Measurements from ENCODE around the gene VPS13D.
"Not testable (repeated sequence)": the region's sequence is repeated elsewhere in the genome, so short reads cannot be mapped to it uniquely, and the experiment has no call there.

Gene VPS13D

DNA sequence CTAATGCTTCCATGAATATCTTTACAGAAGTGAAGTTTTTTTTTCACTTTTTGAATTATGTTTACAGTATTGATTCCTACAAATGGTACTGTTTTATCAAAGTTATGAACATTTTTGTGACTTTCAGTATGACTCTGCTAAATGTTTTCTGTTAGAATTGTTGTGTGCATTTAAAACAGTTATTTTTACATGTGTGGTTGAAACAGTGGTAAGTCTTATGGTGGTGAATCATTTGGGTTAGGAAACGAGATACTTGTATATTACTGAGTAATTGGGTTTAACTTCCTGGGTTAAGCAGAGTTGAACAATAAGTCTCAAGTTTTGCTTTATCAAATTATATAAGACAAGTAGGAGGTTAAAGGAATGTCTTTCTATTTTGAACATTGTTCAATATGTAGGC is 66.8 kb downstream of the VPS13D start:
- DNase-seq, result no peak

DNA sequence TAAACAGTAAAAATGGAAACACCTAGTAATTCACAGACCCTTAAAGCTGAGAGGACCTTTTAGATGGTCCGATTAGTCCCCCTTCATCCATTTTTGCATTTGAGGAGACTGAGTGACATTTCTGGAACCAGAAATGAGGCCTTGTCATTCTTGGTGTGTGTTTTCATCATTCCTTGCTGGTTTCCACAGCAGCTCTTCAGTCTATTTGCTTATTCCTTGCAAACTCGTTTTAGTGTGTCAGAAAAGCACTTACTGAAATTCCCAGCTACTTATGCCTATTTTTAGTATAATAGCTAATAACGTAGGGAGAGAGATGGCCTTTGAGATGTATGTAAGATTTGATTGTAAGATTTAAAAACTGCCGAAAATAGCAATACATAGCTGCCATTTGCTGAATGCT is 70.9 kb downstream of the VPS13D start:
- DNase-seq, result no peak

DNA sequence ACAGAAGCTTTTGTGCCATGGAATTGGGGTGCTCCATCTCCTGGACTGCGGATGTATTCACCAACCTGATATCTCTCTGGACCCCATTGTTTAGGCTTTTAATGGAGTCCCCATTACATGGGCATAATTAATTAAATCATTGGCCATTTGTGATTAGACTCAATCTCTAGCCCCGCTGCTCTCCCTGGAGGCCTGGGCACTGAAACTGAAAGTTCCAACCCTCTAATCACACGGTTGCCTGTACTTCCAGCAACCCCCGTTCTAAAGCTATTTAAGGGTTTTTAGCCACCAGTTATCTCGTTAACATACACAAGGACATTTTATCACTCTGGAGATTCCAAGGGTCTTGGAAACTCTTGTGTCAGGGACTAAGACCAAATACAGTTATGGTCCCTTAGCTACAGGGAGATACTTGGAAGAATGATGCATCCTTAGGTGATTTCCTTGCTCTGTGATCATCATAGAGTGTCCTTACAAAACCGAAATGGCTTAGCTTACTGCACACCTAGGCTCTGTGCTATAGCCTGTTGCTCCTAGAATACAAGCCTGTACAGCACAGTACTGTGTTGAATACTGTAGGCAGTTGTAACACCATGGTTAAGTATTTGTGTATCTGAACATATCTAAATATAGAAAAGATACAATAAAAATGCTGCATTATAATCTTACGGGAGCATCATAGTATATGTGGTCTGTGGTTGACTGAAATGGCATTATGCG is 71.8 kb downstream of the VPS13D start:
- no peak for DNase-seq

DNA sequence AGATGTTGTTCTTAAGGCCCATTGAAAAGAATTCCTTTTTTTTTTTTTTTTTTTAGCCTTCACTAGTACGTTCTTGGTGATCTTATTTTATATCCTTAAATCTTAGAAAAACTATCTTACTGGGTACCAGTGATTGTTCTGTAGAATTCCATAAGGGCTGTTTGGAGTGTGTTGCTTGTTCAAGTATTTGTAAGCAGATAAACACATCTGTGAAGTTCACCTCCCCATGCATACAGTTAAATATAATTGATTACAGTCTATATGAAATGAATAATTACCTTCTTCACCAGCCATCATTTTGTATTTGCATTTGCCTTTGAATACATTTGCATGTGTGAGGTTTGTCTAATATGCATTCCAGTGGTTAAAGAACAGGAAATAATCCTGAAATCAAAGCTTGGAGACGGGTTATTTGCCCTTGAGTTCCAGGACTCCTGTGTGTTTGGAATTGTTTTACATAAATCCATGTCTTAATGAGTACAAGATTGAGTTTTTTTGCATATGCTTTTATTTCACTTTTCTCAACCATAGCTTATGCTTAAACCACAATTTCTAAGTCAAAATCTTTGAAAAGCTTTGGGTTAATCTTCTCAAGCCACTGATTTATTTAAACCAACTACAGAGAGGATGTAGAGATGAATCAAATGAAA is 73.1 kb downstream of the VPS13D start:
- no peak for DNase-seq

DNA sequence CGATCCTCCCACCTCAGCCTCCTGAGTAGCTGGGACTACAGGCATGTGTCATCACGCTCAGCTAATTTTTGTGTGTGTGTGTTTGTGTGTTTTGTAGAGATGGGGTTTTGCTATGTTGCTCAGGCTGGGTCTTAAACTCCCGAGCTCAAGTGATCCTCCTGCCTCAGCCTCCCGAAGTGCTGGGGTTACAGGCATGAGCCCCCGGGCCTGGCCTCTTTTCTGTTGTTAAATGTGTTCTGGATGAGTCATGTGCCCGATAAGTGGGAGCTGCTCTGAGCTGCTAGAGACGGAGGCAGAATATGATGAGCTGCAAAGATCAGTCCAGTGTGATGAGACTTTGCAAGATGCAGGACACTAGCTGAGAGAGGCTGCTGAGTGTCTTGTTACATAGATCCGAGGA is 75.5 kb downstream of the VPS13D start:
- no peak for DNase-seq

DNA sequence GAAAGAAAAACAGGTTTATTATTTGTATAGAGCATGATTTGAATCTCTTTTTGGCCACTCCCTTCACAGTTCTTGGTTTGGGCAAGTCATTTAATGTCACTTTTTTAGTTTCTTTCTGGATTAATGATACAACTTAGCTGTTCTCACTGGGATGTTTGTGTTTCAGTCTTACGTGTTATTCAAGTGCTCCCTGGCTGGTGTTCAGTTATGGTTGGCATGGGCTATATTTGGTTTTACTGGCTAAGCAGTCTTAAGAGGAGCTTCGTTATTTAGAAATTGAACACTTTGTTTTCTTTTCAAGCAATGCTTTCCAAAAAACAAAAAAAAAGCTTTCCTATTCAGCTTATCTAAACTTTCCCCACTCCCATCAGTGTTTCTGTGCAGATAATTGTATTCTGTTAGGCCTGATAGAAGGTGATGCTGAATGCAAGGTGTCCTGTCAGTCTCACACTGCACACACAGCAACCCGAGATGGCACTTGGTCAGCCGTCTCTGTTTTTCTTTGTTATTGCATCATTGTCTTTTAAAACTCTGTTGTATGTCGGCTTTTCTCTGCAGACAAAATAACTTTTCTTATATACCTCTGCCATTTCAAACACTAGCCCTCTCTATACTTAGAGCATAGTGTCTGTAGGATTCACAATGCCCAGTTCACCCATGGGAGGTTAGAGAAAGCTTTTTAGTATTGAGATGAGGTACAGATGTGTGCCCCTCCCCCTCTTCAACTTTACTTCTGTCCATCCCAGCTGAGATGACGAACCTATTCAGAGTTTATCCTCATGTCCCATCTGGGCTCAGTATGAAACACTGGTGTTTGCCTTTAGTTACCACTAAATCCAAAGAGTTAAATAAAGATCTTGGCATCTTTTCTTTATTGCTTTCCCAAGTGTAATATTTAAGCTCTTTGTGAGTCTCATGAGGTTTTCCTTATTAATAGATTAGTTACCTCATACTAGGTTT is 80.2 kb downstream of the VPS13D start:
- DNase-seq, result no peak

DNA sequence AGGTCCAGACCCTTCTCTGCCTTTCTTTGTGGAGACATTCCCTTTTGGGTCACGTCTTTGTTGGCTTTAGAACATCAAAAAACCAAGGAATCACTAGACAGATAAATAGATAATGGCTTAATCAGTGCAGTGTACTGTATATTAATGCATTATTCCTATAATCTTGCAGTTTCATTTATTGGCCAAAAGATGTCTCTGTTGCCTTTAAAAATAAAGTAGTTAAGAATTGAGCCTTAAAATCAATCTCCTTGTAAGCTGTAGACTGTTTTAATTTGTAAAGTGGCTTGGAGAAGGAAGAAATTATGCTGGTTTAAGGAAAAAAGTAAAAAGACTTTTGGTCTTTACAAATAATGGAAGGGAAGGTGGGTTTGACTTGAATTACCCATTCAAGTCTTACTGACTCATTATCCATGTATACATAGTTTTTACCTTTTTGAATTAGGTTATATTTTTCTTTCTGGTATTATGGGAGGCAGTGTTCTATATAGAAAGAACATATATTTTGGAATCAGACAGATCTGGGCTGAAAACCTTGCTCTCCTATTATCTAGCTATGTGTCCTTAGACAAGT is 84.6 kb downstream of the VPS13D start:
- DNase-seq, result no peak

DNA sequence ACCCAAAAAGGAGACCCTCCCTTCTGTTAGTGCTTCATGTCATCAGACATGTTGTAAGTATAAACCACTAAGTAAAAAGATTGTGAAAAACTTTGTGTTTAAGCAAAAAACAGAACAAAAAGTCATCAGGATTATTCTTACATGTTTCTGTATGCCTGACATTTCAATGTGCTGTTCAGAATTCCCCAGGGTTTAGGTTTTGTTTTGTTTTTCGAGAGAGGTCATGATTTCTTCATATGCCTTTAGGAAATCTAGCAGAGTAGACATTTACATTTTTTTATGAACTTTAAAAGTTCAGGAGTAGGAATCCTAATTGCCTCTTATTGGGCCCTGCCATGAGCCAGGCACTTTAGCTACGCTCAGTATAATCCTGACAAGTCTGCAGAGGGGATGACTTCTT is 85.3 kb downstream of the VPS13D start:
- DNase-seq, result no peak

DNA sequence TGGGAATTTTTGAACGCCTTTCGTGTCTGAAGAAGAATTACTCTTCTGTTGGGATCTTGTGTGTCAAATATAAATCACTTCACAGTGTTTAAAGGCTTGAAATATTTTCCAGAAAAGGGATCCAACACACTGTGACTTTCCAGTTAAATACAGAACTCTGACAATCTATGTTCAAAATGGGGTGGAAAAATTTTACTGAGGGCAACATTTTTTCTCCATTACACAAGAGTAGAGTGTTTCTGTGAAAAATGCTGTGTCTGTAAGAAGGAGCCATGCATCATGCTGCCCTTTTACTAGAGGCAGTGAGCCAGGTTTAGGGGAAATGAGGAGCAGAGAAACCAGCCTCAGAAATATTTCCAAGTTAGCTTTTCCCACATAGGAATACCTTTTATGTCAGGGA is 86.5 kb downstream of the VPS13D start:
- no peak for DNase-seq

DNA sequence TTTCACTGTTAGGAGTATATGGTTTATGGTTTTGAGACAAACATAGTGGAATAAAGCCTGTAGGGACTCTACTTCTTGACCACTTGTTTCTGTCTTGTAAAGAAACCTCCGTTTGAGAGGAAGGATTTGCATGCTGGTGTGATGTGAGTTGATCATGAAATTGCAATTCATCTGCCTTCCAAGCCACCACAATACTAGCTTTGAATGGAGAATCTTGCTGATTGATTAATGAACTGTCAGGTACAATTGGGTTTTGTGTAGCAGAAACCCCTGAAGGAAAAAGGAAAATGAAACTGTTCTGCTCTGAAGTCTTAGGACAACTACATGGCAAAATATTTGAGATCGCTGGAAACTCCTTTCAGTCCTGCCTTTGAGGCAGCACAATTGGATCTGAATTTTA is 90.7 kb downstream of the VPS13D start:
- DNase-seq, result no peak

DNA sequence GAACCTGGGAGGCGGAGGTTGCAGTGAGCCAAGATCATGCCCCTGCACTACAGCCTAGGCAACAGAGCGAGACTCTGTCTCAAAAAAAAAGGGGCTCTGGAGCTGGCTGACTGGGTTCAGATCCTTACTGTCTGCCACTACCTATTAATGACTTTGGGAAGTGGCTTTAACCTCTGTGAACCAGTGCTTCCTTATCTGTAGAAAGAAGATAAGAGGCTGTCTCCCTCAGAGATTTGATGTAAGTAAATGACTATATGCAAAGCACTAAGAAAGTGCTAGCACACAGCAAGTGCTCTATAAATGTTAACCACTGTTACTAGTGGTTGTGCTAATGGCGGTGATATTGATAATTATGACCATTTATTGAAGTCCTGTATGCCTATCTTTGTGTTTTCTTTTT is 94.6 kb downstream of the VPS13D start:
- DNase-seq, result no peak

DNA sequence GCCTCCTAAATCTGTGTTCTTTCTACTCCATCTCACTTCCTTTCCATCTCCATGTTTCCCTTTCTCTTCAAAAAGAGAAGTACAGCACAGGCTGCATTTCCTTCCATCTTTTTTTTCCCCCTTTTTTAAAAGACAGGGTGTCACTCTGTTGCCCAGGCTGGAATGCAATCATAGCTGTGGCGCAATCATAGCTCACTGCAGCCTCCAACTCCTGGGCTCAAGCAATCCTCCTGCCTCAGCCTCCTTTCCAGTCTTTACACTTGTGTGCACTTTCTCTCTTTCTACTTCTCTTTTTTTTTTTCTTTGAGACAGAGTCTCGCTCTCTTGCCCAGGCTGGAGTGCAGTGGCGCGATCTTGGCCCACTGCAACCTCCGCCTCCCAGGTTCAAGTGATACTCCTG is 95.1 kb downstream of the VPS13D start:
- DNase-seq, result not testable (repeated sequence)

DNA sequence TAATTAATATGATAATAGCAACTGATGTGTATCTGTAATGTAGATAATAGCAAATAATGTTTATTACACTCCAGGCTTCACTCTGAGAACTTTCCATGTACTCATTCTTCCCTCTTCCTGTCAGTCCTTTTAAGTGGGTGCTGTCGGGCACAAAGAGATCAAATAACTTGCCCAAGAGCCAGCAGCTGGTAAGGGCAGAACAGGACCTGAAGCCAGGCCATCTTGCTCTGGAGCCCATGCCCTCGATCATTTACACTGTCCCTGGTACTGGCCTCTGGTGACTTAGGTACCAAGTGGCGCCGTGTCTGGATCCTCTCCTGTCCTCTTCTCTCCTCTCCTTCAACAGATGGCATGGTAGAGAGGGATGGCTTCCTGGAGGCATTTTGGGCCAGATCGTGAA is 97.2 kb downstream of the VPS13D start:
- no peak for DNase-seq

DNA sequence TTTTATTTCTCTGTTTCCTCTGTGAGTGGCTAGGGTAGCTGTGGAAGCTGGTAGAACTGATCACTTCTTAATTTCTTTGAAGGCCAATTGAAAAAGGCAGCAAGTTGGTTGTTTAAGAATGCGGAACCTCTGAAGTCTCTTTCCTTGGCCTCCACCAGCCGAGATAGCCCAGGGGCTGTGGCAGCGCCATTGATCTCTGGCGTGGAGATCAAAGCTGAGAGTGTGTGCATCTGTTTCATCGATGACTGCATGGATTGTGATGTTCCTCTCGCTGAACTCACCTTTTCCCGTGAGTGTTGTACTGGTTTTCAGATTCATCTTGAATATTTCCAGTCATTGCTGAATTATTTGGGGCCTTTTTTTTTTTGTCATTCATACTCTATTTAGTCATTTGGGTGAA is 97.7 kb downstream of the VPS13D start:
- no peak for DNase-seq

DNA sequence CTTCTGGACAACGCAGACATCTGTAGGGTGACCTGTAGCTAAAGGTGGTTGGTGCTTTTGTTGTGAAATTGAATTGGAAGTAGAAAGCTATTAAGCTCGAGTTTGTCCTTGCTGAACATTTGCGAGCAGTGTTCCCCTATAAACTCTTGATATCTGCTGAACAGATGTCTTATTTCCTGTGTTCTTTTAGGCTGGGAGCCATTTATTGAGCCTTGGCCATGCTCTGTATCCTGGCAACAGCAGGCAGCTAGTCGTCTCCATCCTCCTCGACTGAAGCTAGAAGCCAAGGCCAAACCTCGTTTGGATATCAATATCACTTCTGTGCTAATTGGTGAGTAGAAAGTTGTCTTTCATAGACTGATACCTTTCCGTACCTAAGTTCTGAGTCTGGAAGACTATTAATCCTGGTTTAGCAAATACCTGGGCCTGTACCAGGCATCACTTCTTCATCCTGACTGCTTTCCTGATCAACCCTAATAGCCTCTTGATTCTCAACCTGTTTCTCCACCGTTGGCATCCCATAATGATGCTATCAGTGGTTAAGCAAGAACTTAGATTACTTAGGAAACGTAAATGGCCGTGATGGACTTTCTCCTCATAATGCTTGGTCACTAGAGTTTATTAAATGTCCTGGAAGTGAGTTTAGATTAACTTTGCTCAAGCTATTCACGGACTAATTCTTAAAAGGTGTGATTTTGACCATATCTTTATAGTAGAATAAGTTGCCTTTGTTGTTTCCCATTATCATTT is 103.4 kb downstream of the VPS13D start:
- DNase-seq, result no peak

DNA sequence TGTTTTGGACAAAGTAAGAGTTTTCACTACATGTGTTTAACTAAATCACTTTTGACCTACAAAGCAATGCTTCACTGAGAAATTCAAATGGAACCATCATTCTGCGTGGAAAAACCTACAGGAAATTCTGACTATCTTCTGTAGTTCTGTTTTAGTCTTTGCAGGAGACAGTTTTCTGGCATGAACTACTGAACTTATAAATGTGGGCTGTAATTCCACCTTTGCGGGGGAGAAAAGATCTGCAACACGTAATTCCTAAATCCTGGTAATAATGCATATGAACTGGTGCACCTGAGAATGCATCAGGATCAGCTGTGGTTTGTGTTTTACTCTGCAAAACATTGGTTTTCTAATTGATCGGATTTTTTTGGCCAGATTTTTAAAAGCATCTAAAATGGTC is 106.0 kb downstream of the VPS13D start:
- DNase-seq, result no peak

DNA sequence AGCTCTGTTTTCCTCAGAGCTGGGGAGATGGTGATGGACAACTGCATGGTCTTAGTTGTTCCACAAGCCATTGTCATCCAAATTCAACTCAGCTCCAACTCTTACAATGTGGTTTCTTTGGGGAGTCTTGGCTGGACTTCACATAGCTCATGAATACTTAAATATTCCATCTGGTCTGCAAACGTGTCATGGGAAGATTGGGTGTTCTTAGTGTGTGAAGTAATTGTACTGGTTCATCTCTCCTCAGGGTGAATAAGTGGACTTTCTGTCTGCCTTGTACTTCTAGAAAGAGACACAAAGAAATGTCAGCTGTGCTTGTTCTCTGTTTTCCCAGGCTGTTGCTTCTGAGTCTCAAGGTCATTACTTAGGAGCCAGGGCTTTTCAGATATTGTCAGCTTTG is 106.6 kb downstream of the VPS13D start:
- no peak for DNase-seq

DNA sequence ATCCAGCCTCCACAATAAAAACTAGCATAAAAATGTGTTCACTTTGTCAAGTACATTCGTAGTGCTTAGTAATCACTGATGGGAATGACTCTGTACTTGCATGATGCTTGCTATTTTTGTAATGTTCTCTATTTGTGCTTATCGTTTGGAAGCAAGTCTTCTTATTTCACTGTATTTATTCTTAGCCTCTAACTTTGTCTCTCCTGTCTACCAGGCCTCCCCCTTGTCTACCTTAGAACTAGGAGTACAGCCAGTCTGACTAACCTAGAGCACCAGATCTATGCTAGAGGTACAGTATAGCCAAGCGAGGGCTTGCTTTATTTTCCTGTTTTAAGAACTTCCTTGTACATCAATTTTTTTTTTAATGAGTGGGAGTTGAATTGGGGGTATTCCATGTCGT is 108.2 kb downstream of the VPS13D start:
- no peak for DNase-seq

DNA sequence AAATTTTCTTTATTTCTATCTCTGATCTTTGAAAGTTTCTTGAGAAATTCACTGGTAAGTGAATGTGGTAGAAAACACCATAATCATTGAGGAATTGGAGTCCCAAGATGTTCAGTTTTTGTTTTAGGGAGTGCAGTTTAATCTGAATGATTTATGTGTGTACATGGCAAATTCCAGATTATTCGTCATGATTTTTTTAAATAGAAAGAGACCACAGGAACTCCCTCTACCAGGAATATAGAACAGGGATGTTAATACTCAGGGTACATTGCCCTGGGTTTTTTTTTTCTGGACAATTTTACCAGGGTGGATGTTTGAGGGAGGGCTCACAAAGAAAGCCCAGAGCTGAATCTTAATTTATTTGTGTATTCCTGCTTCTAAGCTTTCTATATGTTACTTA is 109.0 kb downstream of the VPS13D start:
- DNase-seq, result no peak

DNA sequence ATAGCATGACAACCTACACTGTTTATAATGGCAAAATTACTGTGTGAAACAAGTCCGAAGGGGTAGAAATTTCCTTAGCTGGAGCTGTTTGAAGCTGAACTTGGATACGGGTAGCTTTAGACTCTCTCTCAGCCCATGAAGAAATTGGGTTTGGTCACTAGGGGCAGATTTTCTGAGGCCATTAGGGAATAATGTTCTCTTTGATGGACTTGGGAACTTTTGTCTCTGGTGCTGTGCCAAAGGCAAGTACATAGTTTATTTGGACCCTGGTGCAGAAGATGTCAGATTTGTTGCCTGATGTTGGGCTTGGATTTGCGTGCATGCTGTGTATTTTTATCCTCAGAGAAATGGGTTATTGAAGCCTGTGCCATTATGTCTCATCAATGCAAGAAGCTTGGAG is 109.6 kb downstream of the VPS13D start:
- no peak for DNase-seq

DNA sequence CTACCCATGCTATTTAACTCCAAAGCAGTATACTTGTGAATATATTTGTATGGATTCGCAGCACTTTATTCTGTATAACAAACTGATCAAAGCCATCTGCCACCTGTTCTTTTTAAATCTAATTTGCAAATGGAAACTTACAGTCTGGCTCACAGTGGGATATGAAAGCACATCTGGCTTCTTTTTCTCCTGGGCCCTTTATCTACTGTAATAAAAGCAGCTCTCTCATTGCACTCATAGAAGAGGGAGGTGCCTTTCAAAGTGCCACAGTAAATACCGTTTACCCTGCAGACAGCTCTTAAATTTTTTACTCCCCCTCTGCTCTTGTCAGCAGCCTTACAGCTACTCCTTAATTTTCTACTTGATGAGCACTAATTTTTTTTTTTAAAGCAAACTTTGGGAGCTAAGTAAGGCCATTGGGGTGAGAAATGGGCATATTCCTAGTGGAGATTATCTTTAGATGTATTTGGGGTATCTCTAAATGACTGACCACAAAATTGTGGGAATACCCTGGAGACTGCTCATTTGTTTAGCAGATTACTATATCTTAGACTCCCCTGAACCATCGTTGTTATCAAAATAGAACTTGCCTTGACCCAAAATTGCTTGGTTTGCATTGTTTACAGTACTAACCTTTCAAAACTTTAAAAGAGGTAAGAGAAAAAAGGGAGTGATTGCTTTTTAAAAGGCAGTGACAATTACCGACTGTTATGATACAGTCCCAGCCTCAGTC is 110.1 kb downstream of the VPS13D start:
- DNase-seq, result no peak

DNA sequence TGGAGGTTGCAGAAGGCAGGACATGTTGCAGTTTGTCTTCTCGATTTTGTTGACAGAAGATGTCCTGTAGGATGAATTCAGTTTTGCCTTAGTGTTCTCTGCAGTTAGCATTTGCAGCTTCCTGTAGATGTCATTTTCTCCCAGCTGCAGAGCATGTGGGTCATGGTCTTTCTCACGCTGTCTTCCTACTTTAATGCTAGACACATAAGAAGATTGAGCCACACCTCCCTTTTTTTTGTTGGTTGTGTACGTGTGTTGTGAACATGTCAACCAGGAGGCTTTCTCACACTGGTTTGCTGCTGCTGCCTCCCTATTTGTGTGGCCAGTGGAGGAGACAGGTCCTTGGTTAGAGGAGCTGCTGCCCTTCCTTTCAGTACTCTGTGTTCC is 110.7 kb downstream of the VPS13D start:
- DNase-seq, result no peak

Data from effector CD4-positive, alpha-beta T cell (primary cell).